Amygdala (tissue), 56 donors: ENCODE measurements around the gene GAL3ST2.

Experiments
- DNase-seq, 56 donors: peaks; one replicate each; lab custom pipeline; 2025; lab: John Stamatoyannopoulos, UW

GAL3ST2 gene

DNA sequence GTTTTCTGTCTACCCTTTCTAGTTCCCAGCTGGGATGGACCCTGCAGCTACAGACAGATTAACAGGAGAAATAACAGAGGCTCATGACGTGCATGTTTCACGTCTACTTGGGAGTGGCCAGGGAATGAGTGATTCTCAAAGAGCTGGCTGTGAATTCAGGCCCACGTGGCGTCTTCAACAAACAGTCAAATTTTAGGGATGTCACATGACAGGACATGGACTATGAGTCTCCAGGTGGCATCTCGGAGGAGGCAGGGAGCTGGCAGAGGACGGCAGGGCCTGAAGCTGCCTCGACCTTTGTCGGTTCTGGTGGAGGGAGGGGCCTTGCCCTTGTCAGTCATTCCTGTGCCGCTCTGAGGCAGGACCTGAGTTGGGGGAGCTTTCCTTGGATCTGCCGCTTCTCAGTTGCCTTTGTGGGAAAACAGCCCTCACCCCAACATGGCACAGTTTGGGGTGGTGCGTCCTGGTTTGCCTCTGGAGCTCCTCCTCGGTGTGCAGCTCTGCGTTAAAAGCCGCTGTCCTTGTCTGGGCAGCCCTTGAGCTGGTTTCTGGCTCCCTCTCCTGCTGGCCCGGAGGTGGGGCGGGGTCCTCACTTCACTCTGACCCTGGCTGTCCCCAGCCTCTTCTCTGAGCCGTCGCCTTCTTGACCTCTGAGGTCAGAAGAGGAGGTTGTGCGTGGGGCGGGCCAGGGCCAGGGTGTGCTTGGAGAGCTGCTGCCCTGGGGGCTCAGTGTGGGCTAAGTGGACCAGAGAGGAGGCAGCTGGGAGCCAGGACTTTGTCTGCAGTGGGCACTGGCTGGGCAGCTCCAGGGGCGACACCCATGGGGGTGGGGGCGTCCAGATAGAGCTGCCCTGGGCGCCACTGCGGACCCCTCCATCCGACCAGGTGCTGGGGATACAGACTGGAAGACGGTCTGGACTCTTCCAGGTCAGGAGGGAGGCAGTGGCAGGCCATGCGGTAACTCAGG is 12.1 kb upstream of the GAL3ST2 start:
- no peak for DNase-seq

GRCh38 chr2:241767464-241768250 is 9.0 kb upstream of the GAL3ST2 start:
- no peak for DNase-seq

DNA sequence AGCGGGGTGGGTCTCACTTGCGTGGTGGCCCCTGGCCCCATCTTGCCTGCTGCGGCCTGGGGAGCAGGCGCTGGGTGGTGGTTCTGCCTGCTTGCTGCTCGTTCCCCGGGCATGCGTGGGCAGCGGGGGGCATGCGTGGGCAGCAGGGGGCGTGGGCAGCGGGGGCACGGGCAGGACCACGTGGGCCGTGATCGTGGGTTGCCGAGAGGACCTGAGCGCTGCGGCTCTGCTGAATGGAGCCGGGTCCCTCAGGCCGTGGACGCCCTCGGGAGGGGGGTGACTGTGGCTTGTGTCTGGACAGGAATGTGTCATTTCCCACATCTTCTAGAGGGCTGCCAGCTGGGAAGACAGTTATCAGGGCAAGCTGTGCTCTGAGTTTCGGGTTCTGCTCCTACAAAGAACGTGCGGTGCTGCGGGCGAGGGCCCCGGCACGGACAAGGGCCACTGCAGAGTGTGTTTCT is 8.3 kb upstream of the GAL3ST2 start:
- DNase-seq: no peak

GRCh38 chr2:241768850-241769249 is 7.8 kb upstream of the GAL3ST2 start:
- DNase-seq: no peak

GRCh38 chr2:241769819-241770184 is 6.8 kb upstream of the GAL3ST2 start:
- no peak for DNase-seq

- no peak for DNase-seq
Observed at GRCh38 chr2:241770185-241770935, 6.3 kb upstream of the GAL3ST2 start.

DNA sequence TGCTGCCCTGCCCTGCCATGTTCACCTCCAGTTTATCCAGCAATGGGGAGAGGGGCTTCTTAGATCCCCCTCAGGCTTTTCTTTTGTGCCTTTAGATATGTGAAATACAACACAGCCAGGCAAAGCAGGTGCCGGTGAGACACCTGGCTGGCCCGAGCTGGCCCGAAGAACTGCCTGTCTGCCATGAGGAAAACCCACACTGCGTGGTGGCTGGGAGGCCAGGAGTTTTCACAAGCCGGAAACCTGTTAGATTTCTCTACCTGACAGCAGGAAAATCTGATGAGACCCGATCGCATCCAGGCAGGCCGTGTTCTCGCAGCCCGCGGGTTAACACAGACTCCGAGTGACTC is 5.7 kb upstream of the GAL3ST2 start:
- no peak for DNase-seq

DNA sequence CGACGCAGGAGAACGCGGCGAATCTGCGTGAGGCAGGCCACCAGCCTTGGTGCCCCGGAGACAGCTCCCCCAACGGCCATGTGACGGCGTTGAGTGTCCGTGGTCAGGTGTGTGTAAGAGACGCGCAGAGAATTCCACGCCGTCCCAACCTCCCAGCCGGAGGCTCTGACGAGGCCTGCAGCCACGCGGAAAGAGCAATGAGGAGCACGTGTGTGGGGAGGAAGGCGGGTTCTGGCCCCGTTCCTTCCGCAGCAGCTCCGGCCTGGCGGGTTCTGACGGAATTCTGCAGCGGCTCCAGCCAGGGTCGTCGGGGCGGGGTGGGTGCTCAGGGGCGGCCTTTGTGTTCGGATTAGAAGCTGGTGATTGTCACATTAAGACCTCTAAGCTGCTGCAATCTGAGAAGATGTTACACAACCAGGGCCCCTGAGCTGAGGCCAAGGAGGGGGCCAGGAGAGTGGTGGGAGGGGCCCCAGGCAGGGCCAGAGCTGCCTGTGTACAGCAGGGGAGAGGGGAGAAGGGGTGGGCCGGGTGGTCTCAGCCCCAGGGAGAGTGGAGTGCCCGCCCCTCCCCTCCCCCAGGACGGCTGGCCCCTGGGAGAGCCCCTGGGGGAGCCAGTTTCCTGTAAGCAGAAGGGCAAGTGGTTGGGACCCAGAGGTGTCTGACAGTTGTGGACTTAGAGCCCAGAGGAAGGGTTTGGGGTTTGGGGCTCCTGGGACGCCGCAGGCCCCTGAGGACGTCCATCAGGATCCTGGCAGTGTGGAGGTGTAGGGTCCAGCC is 5.1 kb upstream of the GAL3ST2 start:
- DNase-seq: peak in 3 of 56 donors; percentile 5 to 40 (median 16)

DNA sequence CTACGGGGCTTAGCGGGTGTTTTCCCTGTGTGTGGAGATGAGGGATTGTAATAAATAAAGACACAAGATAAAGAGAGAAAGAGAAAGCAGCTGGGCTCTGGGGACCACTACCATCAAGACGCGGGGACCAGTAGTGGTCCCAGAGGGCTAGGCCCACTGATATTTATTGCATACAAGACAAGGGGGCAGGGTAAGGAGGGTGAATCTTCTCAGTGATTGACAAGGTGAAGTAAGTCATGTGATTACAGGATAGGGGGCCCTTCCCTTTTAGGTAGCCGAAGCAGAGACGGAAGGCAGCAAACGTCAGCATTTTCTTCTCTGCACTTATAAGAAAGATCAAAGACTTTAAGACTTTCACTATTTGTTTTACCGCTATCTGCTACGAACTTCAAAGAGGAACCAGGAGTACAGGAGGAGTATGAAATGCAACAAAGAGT is 4.5 kb upstream of the GAL3ST2 start:
- DNase-seq: no peak

GRCh38 chr2:241773511-241774418 is 2.9 kb upstream of the GAL3ST2 start:
- no peak for DNase-seq

DNA sequence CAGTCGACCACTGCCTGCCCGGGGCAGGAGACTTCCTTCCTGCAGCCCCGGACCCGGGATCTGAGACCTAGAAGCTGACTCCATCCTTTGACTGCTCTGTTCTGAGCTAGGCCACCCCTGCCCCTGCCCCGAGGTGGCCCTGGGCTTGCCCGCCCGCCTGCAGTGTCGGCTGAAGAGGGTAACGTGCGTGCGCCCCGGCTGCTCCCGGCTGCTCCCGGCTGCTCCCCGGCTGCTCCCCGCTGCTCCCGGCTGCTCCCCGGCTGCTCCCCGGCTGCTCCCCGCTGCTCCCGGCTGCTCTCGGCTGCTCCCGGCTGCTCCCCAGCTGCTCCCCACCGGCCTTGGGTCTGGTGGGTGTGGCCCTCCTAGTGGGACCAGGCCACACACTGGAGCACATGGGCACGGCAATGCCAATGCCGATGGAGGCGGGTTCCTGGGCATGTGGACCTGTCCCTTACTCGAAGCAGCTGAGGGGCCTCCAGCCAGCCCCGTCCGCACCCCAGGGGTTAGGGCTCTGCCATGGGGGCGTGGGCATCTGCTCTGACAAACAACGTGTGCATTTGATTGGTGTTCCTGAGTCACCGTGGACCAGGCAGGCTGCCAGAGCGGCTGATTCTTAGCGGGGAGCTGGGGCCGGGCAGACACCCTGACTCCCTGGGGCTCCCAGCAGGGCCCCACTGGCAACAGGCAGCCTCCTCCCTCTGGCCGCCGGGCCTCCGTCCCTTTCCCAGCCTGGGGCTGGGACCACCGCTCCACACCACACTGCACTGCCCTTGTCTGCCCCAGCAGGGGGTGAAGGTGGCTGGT is 2.0 kb upstream of the GAL3ST2 start:
- no peak for DNase-seq

DNA sequence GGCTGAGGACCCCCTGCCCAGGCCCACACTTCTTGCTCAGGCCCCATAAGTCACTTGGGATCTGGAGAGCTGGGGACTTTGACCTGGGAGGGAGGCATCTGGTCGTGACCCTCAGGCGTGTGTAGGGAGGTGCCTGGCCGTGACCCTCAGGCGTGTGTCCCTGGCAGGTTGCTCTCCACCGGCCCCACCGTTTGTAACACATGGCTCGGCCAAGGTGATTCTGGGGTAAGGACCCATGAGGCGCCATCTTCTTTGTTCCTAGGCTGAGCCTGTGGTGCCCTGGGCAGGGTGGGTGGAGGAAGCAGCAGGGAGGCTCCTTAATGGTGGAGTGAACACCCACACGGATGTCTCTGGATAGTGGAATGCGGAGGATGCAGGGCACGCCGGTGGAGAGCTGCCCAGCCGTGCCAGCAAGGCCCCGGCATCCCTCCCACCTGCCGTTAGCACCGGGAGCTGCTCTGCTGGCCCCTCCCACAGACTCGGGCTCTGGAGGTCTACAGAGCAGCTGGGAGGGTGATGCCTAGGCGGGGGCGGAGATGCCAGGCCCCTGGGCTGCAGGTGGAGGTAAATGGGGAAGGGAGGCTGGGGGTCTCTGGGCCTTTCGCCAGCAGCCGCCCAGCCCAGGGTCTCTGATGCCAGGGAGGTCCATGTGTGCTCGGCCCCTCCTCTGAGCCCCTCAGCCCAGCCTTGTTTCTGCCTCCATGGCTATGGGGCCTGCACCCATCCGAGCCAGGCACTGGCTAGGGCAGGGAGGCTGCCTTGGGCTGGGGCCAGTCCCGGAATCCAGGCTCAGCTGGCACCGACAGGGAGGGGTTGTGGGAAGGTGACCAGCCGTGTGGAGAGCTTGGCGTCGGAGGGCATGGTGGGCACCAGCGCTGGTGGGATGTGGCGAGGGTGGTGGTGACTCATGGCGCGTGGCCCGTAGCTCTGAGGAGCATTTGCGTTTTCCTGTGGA is 1.1 kb upstream of the GAL3ST2 start:
- no peak for DNase-seq

DNA sequence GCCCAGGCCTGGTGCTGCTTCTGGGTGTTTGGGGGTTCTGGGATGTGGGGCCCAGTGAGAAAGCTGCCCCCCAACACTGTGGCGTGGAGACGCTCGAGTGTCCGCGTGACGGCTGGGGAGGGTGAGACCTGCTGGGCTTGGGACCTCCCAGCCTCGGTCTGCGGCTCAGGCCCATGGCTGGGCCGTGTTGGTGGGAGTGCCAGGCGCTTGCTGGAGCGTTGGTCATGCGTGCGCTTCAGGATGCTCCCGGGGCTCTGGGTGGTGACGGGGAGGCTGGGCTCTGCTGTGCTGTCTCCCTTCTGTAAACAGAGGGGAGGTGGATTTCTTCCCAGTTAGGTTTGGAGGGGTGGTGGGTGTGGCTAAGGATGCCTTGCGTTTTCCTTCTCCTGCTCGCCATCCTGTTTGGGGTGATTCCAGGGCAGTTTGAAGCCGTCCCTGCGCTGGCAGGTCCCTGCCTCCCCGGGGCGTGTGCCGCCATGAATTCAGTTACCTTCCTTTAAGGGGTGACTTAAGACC is 606 bp downstream of the GAL3ST2 start:
- no peak for DNase-seq

DNA sequence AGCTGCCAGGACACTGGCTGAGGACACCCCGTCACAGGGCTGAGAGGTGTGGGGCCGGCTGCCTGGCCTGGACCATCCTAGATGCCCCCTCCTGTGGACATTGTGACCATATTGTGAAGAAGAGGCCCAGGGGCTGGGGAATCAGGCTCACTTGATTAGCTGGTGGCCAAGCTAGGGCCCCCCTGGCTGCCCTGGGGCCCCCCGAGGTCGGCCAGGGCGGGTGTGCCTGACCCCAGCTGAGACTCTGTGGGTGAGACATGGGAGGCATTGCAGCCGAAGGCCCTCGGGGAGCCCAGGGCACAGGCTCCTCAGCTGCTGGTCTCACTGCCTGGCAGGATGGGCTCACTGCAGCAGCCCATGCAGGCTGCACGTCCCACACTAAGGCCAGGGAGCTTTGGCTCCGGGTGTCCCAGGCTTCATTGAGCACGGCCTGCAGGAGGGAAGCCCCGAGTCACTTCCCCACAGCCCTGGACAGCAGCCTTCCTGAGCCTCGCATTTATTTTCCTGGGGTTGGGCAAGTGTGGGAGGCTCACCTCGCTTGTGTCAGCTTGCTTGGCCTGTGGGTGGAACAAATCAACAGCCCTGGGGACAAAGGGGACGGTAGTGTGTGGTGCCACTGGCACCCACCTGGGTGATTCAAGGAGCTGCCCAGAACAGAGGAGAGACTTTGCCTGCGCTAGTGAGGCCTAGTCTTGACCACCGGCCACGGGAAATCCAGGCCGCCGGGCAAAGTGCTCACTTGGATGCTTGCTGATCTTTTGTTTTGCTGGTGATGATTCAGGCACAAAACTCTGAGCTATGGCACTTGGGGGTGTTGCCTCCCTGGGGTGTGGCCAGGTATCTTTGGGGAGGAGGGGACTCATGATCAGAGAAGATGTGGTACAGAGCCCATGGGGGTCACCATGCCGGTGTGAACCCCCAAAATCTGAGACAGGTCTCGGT is 1.3 kb downstream of the GAL3ST2 start:
- DNase-seq: no peak

- no peak for DNase-seq
Observed at GRCh38 chr2:241780939-241781569, 4.4 kb downstream of the GAL3ST2 start.
